Stomach smooth muscle (tissue), 2 donors: Measurements from ENCODE around the gene SYT3.
"Not testable (repeated sequence)": the region's sequence is repeated elsewhere in the genome, so short reads cannot be mapped to it uniquely, and the experiment has no call there.

Experiments
- H3K27ac ChIP-seq: one replicate; pipeline ENCODE4 v1.7.0; 2013; ENCODE audit warnings: mild to moderate bottlenecking, low read length, inconsistent platforms
- H3K27me3 ChIP-seq, 2 donors: one replicate each; pipeline ENCODE4 v1.7.0; 2013; ENCODE audit warnings: low read length in 2 of 2; ENCODE audit not compliant: insufficient read depth in 2 of 2, control insufficient read depth in 1 of 2
- H3K36me3 ChIP-seq, 2 donors: one replicate each; pipeline ENCODE4 v1.7.0; 2013; ENCODE audit warnings: low read length in 2 of 2; ENCODE audit not compliant: control insufficient read depth in 2 of 2, insufficient read depth in 2 of 2
- H3K4me1 ChIP-seq: one replicate; pipeline ENCODE4 v1.7.0; 2013; ENCODE audit warnings: low read length; ENCODE audit not compliant: control insufficient read depth, insufficient read depth
- H3K4me3 ChIP-seq, 2 donors: one replicate each; pipeline ENCODE4 v1.7.0; 2013; ENCODE audit warnings: low read length in 2 of 2
- H3K9ac ChIP-seq, 2 donors: one replicate each; pipeline ENCODE4 v1.7.0; 2013; ENCODE audit warnings: low read length in 2 of 2, mild to moderate bottlenecking in 1 of 2
- H3K9me3 ChIP-seq, 2 donors: one replicate each; pipeline ENCODE4 v1.7.0; 2013; ENCODE audit warnings: low read length in 2 of 2; ENCODE audit not compliant: control insufficient read depth in 2 of 2
- donor health status: healthy.
- donor health status: Pancreatic carcinoma.

The SYT3 gene

GRCh38 chr19:50633973-50634372 lies 5.7 kb downstream of the SYT3 start:
- no peak overlapping the region for H3K4me3 ChIP-seq
- no peak overlapping the region for H3K27ac ChIP-seq
- H3K4me1 ChIP-seq, result no peaks in the 10 kb centered on the region
- peaks cover 15 to 17% of the 10 kb centered on the region in 2 donors for H3K9me3 ChIP-seq
- no peaks in the 10 kb centered on the region for H3K36me3 ChIP-seq
- H3K9ac ChIP-seq, result no peak overlapping the region
- peaks cover 11 to 27% of the 10 kb centered on the region in 2 donors for H3K27me3 ChIP-seq

GRCh38 chr19:50633359-50633758 lies 6.3 kb downstream of the SYT3 start:
- H3K4me3 ChIP-seq, result no peak overlapping the region
- H3K4me1 ChIP-seq, result no peaks in the 10 kb centered on the region

GRCh38 chr19:50632151-50632835 lies 7.4 kb downstream of the SYT3 start:
- Histone ChIP-seq H3K27me3 (peaks cover 4 to 10% of the 10 kb centered on the region in 2 donors), H3K4me3 (no peak overlapping the region), H3K9me3 (peaks cover 15 to 17% of the 10 kb centered on the region in 2 donors), H3K9ac (no peak overlapping the region), H3K27ac (no peak overlapping the region), H3K4me1 (no peaks in the 10 kb centered on the region), H3K36me3 (no peaks in the 10 kb centered on the region)

More at GRCh38 chr19:50633359-50633758, 6.3 kb downstream of the SYT3 start:
- H3K27ac ChIP-seq, result no peak overlapping the region
- no peak overlapping the region for H3K9ac ChIP-seq
- peaks cover 15 to 17% of the 10 kb centered on the region in 2 donors for H3K9me3 ChIP-seq
- H3K27me3 ChIP-seq, result peaks cover 8 to 21% of the 10 kb centered on the region in 2 donors
- H3K36me3 ChIP-seq, result no peaks in the 10 kb centered on the region

- Histone ChIP-seq H3K4me1 (no peaks in the 10 kb centered on the region), H3K27ac (no peak overlapping the region), H3K36me3 (no peaks in the 10 kb centered on the region), H3K9ac (no peak overlapping the region), H3K4me3 (no peak overlapping the region), H3K9me3 (peaks cover 9 to 10% of the 10 kb centered on the region in 2 donors), H3K27me3 (peaks cover 0 to 3% of the 10 kb centered on the region in 2 donors)
These were observed 9.9 kb downstream of the SYT3 start for GRCh38 chr19:50629801-50630200.

- peaks cover 0 to 4% of the 10 kb centered on the region in 2 donors for H3K27me3 ChIP-seq
These were observed 10.5 kb downstream of the SYT3 start for GRCh38 chr19:50629194-50629593.

GRCh38 chr19:50628551-50628950 lies 11.1 kb downstream of the SYT3 start:
- Histone ChIP-seq H3K9me3 (peaks cover 0 to 3% of the 10 kb centered on the region in 2 donors), H3K9ac (no peak overlapping the region), H3K4me3 (no peak overlapping the region), H3K4me1 (no peaks in the 10 kb centered on the region), H3K36me3 (no peaks in the 10 kb centered on the region), H3K27ac (no peak overlapping the region), H3K27me3 (peaks cover 0 to 4% of the 10 kb centered on the region in 2 donors)

More at GRCh38 chr19:50629194-50629593, 10.5 kb downstream of the SYT3 start:
- H3K36me3 ChIP-seq, result no peaks in the 10 kb centered on the region
- H3K9ac ChIP-seq, result no peak overlapping the region
- H3K4me1 ChIP-seq, result no peaks in the 10 kb centered on the region
- H3K4me3 ChIP-seq, result no peak overlapping the region
- peaks cover 6 to 8% of the 10 kb centered on the region in 2 donors for H3K9me3 ChIP-seq
- no peak overlapping the region for H3K27ac ChIP-seq

- H3K27ac ChIP-seq, result no peak overlapping the region
- no peaks in the 10 kb centered on the region for H3K4me1 ChIP-seq
- no peaks in the 10 kb centered on the region for H3K36me3 ChIP-seq
- H3K9me3 ChIP-seq, result no peaks in the 10 kb centered on the region
- no peak overlapping the region for H3K9ac ChIP-seq
- no peak overlapping the region for H3K4me3 ChIP-seq
- peaks cover 0 to 4% of the 10 kb centered on the region in 2 donors for H3K27me3 ChIP-seq
These were observed 11.5 kb downstream of the SYT3 start for GRCh38 chr19:50628146-50628545.

GRCh38 chr19:50626795-50627194 lies 12.9 kb downstream of the SYT3 start:
- peaks cover 0 to 4% of the 10 kb centered on the region in 2 donors for H3K27me3 ChIP-seq
- no peak overlapping the region for H3K4me3 ChIP-seq
- H3K27ac ChIP-seq, result no peak overlapping the region
- H3K4me1 ChIP-seq, result no peaks in the 10 kb centered on the region
- no peaks in the 10 kb centered on the region for H3K36me3 ChIP-seq
- H3K9ac ChIP-seq, result no peak overlapping the region
- no peaks in the 10 kb centered on the region for H3K9me3 ChIP-seq

GRCh38 chr19:50626011-50626410 lies 13.7 kb downstream of the SYT3 start:
- Histone ChIP-seq H3K27me3 (peaks cover 0 to 4% of the 10 kb centered on the region in 2 donors), H3K36me3 (no peaks in the 10 kb centered on the region), H3K27ac (no peak overlapping the region), H3K4me1 (no peaks in the 10 kb centered on the region), H3K4me3 (no peak overlapping the region), H3K9me3 (no peaks in the 10 kb centered on the region), H3K9ac (no peak overlapping the region)

GRCh38 chr19:50624949-50625600 lies 14.6 kb downstream of the SYT3 start:
- Histone ChIP-seq H3K27ac (no peak overlapping the region), H3K36me3 (no peaks in the 10 kb centered on the region), H3K9ac (no peak overlapping the region), H3K9me3 (no peaks in the 10 kb centered on the region), H3K27me3 (peaks cover 0 to 4% of the 10 kb centered on the region in 2 donors), H3K4me3 (no peak overlapping the region), H3K4me1 (no peaks in the 10 kb centered on the region)

GRCh38 chr19:50620394-50620906 lies 19.2 kb downstream of the SYT3 start:
- not testable (repeated sequence) for H3K36me3 ChIP-seq, H3K9me3 ChIP-seq, H3K4me3 ChIP-seq, H3K27me3 ChIP-seq, H3K27ac ChIP-seq, H3K4me1 ChIP-seq, H3K9ac ChIP-seq
